LNCAP (cell line): ENCODE results near the gene KIAA0513.

Experiments
- TF ChIP-seq, protein P1 (sequence below): fragments of 450-650 bp; IDR thresholded peaks from 2 replicates; pipeline ENCODE4 v1.5.1; 2017; ENCODE audit warnings: mild to moderate bottlenecking

The KIAA0513 gene, protein sequence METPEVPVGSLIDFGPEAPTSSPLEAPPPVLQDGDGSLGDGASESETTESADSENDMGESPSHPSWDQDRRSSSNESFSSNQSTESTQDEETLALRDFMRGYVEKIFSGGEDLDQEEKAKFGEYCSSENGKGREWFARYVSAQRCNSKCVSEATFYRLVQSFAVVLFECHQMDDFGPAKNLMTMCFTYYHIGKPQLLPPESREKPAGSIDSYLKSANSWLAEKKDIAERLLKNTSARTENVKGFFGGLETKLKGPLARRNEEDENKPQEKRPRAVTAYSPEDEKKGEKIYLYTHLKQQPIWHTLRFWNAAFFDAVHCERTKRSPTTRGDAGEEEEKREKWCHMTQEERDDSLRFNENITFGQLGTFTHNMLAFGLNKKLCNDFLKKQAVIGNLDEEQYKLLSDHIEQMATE

DNA sequence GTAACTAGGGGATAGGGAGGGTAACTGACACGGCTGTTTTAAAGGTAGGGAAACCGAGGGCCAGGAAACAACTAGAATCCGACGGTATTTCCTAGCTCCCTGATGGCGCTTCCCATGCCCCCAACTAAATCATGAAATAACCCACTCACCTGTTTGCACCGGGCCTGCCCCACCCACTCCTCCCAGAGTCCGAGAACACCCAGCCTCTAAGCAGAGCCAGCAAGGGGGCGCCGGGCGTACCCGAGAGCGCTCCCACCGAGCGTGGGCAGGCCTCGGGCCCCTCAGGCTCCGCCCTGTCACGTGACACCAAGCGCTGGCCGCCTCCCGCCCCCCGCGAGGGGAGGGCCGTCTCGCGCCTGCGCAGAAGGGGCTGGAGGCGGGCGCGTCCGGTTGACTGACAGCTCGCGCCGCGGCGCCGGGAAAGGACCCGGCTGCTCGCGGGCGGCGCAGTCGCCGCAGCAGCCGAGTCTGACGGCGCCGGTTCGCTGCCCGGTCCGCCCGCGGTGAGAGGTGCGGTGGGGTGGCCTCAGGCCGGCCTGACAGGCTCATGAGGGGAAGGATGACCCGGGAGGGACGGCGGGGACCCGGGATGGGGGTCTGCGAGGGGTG, at the start of gene KIAA0513:
Gene KIAA0513 (plus strand): TSS at position 447 of the 609 bp plus-strand sequence. CDS start 39,277 bp downstream, outside the sequence.
- TF ChIP-seq, protein P1, sequence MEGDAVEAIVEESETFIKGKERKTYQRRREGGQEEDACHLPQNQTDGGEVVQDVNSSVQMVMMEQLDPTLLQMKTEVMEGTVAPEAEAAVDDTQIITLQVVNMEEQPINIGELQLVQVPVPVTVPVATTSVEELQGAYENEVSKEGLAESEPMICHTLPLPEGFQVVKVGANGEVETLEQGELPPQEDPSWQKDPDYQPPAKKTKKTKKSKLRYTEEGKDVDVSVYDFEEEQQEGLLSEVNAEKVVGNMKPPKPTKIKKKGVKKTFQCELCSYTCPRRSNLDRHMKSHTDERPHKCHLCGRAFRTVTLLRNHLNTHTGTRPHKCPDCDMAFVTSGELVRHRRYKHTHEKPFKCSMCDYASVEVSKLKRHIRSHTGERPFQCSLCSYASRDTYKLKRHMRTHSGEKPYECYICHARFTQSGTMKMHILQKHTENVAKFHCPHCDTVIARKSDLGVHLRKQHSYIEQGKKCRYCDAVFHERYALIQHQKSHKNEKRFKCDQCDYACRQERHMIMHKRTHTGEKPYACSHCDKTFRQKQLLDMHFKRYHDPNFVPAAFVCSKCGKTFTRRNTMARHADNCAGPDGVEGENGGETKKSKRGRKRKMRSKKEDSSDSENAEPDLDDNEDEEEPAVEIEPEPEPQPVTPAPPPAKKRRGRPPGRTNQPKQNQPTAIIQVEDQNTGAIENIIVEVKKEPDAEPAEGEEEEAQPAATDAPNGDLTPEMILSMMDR = no peak

DNA sequence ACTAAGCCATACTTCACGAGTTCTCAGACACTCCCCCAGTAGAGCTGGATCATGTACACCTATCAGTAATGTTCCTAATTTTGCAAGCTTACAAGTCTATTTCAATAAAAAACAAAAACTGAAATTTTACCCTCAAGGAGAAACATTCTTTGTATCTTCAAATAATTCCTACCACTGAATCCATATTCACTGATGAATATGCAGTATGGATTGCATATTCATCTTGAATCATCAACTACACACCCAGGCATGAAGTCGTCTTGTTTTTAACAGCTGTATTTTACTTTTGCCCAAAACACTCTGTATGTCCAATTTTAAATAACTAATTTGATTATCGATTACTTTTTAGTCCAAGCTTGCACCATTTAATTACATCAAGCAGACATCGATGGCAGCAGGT, 48.1 kb upstream of the KIAA0513 start:
- TF ChIP-seq, protein P1 = no peak

GRCh38 chr16:84982434-84982833, 45.2 kb upstream of the KIAA0513 start:
- TF ChIP-seq, protein P1 = no peak

GRCh38 chr16:84985079-84986065, 42.2 kb upstream of the KIAA0513 start:
- TF ChIP-seq, protein P1 = no peak

DNA sequence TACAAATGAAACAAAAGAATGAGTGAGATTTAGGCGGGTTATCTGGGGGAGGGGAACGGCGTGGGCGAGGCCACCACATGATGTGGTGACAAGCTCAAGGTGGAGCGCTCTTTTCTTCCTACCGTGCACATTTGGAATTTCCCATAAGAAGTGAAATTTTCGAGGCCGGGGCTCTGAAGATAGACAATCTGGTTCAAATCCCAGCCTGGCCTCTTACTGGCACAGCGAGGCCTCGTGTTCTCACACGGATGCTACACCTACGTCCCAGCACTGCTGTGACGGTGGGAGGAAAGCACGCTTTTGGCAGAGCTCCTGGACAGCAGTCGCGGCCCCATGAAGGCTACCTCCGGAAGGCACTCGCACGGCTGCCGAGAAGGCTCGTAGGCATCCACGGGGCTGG, 41.5 kb upstream of the KIAA0513 start:
- TF ChIP-seq, protein P1 = no peak

GRCh38 chr16:84986879-84987278, 40.7 kb upstream of the KIAA0513 start:
- TF ChIP-seq, protein P1 = no peak
